ENCODE data around the gene RHBG.

The RHBG gene

GRCh38 chr1:156386134-156386901 lies 17.3 kb downstream of the RHBG start:
- no peak for DNase-seq (ENCODE audit: low spot score)

GRCh38 chr1:156386949-156387869 lies 18.2 kb downstream of the RHBG start:
- DNase-seq (ENCODE audit: low spot score) = no peak

DNA sequence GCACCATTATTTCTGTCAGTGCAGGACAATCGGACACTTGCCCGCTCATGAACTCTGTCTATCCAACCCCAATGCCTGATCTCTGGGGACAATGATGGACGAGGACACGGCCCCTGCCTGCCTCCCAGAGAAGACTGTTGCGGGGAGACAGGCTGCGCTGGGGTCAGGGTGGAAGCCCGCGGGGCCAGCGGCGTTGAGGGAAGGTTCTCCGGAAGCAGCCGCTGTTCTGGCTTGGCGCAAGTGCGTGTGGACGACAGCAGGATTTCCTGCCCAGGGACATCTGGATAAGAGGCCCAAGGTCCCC lies 18.8 kb downstream of the RHBG start:
- no peak for DNase-seq (ENCODE audit: low spot score)

- DNase-seq (ENCODE audit: low spot score) = no peak
Observed at GRCh38 chr1:156388174-156389137, 19.4 kb downstream of the RHBG start.

DNA sequence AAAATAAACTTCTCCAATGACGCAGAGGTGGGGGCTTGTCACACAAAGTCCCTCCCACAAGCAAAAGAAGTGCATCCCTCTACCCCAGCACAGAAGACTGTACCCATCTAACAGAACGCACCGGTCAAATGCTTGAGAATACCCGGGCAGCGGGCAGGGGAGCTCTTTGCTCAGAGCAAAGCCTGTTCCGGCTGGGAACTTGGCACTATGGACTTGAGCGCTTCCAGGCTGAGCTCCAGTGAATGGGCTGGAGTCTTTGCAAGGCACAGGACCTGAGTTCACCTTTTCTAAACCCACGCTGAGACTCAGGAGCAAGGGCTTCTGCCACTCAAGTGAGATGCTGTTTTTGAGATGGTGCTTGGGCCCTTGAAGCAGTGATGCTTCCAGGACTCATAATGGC lies 20.3 kb downstream of the RHBG start:
- no peak for DNase-seq (ENCODE audit: low spot score)

DNA sequence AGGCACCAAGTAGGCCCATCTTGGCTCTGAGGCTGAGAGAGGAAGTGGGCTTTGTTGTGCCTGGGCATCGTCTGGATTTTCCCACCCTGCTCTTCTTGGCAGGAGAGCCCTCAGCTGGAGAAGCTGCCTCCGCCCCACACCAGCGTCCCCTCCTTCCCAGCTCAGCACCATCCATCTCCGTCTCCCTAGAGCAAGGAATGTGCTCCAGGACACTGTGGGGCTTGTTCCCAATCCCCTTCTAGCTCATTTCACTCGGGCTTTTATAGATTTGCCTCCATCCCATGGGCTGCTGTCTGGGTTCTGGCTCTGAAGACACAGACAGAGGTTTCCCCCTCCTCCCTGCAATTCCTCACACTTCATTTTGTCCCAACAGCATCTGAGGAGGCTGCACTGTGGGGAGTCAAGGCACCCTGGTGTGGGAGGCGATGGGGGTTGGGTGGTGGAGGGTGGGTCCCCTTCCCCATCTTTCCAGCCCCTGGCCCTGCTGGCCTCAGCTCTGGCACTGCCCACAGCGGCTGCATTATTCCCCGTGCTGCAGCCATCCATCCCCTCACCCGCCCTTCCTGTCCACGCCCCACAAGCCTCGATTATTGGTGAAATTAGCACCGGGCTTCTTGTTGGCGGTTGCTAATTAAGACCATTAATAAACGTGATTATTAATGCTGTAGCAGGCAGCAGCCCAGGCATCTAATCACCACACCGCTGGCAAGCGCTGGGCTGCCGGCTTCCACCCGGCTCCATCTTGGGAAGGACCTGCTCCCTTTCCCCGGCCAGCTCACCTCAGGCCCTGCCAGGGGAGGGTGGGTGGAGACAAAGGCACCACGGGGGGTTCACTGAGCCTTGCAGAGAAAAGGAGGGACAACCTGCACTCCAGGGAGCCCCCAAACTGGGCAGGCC lies 21.7 kb downstream of the RHBG start:
- DNase-seq (ENCODE audit: low spot score) = no peak

GRCh38 chr1:156391366-156391677 lies 22.3 kb downstream of the RHBG start:
- no peak for DNase-seq (ENCODE audit: low spot score)

DNA sequence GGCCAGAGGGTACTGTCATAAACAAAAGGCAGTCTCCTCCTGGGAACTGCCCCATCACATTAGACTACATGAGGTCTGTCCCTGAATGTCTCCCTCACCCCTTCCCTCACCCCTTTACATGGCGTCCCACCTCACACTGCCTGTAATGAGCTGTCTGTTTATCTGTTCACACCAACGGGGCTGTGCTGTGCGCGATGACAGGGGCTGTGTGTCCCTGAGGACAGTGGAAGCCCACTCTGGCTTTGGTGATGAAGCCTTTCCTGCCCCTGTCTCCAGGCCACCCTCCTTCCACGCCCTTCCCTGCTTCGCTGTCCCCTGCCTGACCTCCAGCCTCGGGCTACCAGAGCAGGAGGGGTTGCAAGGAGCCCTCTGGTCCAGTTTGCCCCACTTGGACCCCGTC lies 22.7 kb downstream of the RHBG start:
- DNase-seq (ENCODE audit: low spot score) = no peak

DNA sequence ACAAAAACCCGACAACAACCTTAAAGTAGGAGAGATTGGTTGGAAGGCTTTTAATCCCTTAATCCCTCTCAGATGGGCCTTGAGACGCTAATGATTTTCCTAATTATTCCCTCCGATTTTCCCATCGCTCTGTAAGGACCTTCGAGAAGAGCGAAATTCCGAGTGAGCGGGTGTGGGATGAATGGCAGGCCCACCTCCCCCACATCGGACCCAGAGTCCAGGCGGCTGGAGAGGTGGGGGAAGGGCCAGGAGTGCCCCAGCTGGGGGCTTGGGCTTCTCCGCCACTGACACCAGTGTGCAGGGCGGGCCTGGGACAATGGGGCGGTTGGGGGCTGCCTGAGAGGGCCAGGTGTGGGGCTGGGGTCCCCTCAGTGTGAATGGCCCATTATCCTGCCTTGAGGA lies 23.4 kb downstream of the RHBG start:
- DNase-seq (ENCODE audit: low spot score) = no peak

GRCh38 chr1:156393095-156393494 lies 24.1 kb downstream of the RHBG start:
- DNase-seq (ENCODE audit: low spot score) = no peak

- DNase-seq (ENCODE audit: low spot score) = no peak
Observed at GRCh38 chr1:156394082-156394481, 25.1 kb downstream of the RHBG start.

DNA sequence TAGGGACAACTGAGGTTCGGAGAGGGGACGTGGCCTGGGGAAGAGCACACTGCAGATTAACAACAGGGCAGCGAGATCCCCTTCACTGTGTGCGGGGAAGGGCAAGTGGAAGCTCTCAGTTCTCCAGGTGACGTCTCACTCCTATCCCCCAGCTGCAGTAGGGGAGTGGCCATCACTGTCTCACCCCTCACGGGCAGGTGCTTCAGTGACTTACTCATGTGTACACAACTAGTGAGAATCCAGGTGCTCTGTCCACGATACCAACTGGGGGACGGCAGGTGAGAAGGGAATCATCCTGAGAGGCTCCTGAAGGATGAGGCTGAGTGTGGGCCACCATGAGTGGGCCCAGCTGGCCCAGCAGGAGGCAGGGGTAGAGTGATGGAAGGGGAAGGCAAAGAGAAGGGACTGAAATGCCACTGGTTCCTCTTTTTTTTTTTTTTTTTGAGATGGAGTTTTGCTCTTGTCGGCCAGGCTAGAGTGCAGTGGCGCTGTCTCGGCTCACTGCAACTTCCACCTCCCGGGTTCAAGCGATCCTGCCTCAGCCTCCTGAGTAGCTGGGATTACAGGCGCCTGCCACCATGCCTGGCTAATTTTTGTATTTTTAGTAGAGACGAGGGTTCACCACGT lies 25.9 kb downstream of the RHBG start:
- no peak for DNase-seq (ENCODE audit: low spot score)

DNA sequence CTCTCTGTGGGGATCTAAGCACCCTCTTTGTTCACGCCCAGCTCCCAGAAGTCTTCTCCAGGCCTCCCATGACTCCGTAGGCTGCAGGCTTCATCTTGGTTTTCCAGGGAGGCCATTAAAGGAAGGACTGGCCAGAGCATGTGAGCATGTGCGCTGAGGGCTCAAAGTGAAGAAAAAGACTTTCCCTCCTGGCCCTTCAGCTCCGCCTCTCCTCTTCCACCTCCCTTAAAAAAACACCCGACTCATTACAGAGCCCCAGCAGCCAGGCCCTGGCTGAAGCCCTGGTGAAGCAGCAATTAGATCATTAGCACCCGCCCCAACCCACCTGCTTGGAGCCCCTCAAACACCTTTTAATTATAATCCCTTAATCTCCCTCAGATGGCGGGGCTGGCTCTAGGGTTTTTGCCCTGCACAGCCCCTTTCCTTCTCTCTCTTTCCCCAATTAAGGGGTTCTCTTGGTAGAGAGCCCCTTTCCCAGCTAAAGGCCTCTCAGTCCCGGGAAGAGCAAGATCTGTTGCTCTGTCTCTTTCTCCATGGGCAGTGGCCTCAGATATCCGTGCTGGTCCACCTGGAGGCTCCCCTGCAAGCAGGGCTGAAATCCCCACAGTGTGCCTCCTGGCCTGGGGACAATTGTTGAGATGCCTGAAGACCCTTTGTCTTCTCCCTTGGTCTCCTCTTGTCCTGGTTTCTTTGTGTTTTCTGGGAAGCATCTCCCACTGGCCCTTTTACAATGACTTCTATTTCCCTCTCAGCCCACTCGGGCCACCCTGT lies 30.5 kb downstream of the RHBG start:
- DNase-seq (ENCODE audit: low spot score) = no peak

GRCh38 chr1:156400191-156400935 lies 31.4 kb downstream of the RHBG start:
- no peak for DNase-seq (ENCODE audit: low spot score)

DNA sequence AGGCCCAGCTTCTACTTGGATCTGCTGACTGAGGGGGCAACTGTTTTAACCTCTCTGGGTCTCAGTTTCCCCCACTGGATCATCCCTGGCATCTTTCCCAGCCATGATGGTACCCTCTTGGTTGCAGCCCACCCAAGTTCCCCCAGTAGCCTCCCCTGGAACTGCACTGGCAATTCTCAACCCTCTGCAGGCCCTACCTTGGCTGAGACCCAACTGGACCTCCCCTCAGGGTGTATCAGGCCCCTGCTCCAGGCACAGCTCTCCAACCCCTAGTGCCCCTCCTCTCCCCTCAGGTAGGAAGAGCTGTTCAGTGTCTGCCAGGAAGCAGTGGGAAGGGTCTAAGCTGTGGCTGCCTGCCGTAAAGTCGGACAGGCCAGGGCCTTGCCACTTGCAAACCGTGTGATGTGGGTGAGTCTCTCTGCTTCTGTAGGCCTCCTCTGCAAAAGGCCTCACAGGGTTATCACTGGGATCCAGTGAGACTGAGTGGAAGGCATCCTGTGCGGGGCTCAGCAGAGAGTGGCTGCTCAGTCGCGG lies 32.1 kb downstream of the RHBG start:
- no peak for DNase-seq (ENCODE audit: low spot score)

DNA sequence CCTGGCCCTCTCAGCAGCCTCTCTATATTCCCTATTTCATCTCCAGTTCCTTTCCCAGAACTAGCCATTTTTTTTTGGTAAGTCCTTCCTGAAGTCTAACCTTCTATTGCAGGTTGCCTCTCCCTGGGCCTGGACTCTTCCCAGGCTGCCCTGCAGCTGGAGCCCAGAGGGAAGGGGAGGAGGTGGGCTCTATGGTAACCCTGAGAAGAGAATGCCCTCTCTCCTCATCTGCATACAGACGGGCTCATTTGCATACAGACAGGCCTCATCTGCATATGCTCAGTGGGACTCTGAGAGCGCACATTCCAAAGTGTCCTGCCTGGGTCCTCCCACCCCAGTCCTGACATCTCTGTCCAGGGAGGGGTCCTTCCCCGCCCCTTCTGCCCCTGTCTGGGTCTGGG lies 32.7 kb downstream of the RHBG start:
- no peak for DNase-seq (ENCODE audit: low spot score)

- DNase-seq (ENCODE audit: low spot score) = no peak
Observed at GRCh38 chr1:156402331-156403020, 33.5 kb downstream of the RHBG start.

DNA sequence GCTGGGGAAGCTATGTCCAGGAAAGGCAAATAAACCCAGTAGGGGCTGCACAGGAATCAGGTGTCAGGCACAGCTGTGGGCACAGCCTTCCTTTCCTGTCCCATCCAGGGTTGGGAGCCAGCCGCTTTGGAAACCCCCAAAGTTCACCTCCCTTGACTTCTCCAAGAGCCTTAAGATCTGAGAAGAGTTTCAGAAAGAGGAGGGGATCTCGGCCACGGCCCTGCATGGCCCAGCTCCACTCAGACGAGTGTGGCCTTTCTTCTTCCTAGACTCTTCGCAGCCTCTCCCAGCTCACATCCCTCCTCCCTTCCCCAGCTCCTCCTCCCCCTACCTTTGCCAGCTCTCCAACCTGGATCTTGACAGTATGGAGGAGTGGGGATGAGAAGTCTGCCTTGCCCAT lies 36.7 kb downstream of the RHBG start:
- no peak for DNase-seq (ENCODE audit: low spot score)

DNA sequence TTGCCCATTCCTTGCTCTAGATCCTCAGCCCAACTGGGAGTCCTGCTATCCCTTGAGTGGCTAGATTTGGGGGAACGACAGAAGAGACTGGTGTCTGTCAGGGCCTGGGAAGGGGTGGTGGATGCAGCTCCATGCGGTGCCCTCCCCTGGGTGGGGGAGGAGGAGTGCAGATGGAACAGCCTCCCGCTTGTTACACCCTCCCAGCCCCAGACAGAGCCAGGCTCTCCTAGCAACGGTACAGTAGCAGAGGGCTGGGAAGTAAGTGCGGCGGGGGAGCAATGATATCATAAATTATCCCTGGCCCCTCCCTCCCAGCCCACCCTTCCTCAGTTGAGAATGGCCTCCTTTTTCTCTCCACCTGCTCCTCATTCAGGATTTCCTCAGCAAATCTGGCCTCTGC lies 37.2 kb downstream of the RHBG start:
- no peak for DNase-seq (ENCODE audit: low spot score)
